Stimulated activated CD4-positive, alpha-beta T cell treated with anti-CD3 and anti-CD28 coated beads, TNF-alpha, amount 100 ng/mL, for 48 hours (primary cell): ENCODE data around the gene COL5A1.
"Not testable (repeated sequence)": the region's sequence is repeated elsewhere in the genome, so short reads cannot be mapped to it uniquely, and the experiment has no call there.

ENCODE experiments used
- DNase-seq, 3 donors: peaks; one replicate each; pipeline ENCODE4 v3.0.0-alpha.2; 2020; ENCODE audit warnings: low read depth in 3 of 3

Gene COL5A1

GRCh38 chr9:134707731-134708671, 66.4 kb downstream of the COL5A1 start:
- DNase-seq = no peak

- no peak for DNase-seq
Observed at GRCh38 chr9:134708672-134709038, 67.1 kb downstream of the COL5A1 start.

- no peak for DNase-seq
Observed at GRCh38 chr9:134709512-134710270, 68.1 kb downstream of the COL5A1 start.

GRCh38 chr9:134710271-134710540, 68.6 kb downstream of the COL5A1 start:
- no peak for DNase-seq

GRCh38 chr9:134710901-134711300, 69.3 kb downstream of the COL5A1 start:
- DNase-seq = no peak

- DNase-seq = no peak
Observed at GRCh38 chr9:134712243-134712642, 70.6 kb downstream of the COL5A1 start.

- no peak for DNase-seq
Observed at GRCh38 chr9:134712926-134713325, 71.3 kb downstream of the COL5A1 start.

GRCh38 chr9:134715536-134715935, 73.9 kb downstream of the COL5A1 start:
- not testable (repeated sequence) for DNase-seq

GRCh38 chr9:134716067-134716466, 74.5 kb downstream of the COL5A1 start:
- DNase-seq = no peak

- no peak for DNase-seq
Observed at GRCh38 chr9:134717056-134717455, 75.5 kb downstream of the COL5A1 start.

- no peak for DNase-seq
Observed at GRCh38 chr9:134717924-134718645, 76.5 kb downstream of the COL5A1 start.

GRCh38 chr9:134719331-134719730, 77.7 kb downstream of the COL5A1 start:
- DNase-seq = no peak

- no peak for DNase-seq
Observed at GRCh38 chr9:134720136-134720753, 78.6 kb downstream of the COL5A1 start.

- no peak for DNase-seq
Observed at GRCh38 chr9:134720796-134721195, 79.2 kb downstream of the COL5A1 start.

GRCh38 chr9:134721344-134721743, 79.7 kb downstream of the COL5A1 start:
- no peak for DNase-seq

GRCh38 chr9:134722120-134722701, 80.6 kb downstream of the COL5A1 start:
- no peak for DNase-seq

- DNase-seq = no peak
Observed at GRCh38 chr9:134723037-134723436, 81.4 kb downstream of the COL5A1 start.

- no peak for DNase-seq
Observed at GRCh38 chr9:134723491-134724190, 82.0 kb downstream of the COL5A1 start.

- DNase-seq = no peak
Observed at GRCh38 chr9:134724202-134724911, 82.8 kb downstream of the COL5A1 start.

GRCh38 chr9:134724912-134725604, 83.5 kb downstream of the COL5A1 start:
- no peak for DNase-seq
